HG02571 (cell line): Measurements from ENCODE around the gene FANCD2OS.
"Not testable (repeated sequence)": the region's sequence is repeated elsewhere in the genome, so short reads cannot be mapped to it uniquely, and the experiment has no call there.

Source experiments
- ATAC-seq: cut with Tn5 transposase; IDR thresholded peaks from one replicate; pipeline ENCODE4 v1.9.1; 2021; ENCODE audit warnings: mild to moderate bottlenecking, moderate library complexity; ENCODE audit not compliant: unreplicated experiment

FANCD2OS gene

DNA sequence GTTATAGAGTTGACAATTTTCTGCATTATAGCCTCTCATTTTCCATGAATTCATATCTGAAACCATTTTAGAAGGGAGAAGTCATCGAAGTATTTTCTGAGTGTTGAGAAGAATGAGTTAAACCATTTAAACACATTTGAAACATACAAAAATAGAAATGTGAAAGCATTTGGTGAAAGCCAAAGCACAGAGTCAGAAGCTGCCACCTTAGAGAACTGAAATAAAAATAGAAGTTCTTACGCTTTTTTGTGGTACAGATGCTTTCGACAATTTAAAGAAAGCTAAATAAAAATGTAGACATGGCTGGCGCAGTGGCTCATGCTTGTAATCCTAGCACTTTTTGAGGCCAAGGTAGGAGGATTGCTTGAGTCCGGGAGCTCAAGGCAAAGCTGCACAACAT is 9.0 kb downstream of the FANCD2OS start:
- no peak for ATAC-seq

DNA sequence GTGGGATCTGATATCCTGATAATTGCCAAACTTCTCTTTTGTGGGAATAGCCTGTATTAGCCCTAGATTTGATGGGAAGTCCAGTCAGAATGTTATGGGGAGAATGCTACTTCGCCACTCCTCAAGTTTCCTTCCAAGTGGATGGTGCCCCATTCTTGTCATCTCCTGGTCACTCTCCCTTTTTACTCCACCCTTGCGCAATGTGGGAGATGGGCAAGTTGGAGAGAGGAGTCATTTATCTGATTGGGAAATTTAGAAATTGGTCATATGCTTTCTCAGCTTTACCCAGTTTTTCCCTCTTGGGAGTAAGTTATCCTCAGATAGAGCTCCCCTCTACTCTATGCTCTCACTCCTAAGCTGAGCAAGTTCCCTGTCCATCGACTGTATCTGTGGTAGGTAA is 14.4 kb downstream of the FANCD2OS start:
- no peak for ATAC-seq

- not testable (repeated sequence) for ATAC-seq
These were observed 16.7 kb downstream of the FANCD2OS start for GRCh38 chr3:10091387-10091786.

DNA sequence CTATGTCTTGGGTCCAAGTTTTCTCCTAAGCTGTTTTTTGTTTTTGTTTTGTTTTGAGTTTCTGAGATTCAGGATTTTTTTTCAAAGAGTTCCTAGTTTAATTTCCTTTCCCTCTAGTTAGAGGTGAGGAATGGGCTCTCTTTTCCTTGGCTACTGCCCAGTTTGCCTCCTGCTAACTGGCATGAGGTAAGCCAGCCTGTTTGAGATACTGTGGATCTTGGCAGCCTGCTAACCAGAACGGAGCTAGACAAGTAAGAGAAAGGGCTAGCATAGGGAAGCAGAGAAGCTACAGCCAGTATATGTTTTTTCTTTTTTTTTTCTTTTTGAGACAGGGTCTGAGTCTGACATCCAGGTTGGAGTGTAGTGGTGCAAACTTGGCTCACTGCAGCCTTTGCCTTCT is 17.3 kb downstream of the FANCD2OS start:
- ATAC-seq, result not testable (repeated sequence)

DNA sequence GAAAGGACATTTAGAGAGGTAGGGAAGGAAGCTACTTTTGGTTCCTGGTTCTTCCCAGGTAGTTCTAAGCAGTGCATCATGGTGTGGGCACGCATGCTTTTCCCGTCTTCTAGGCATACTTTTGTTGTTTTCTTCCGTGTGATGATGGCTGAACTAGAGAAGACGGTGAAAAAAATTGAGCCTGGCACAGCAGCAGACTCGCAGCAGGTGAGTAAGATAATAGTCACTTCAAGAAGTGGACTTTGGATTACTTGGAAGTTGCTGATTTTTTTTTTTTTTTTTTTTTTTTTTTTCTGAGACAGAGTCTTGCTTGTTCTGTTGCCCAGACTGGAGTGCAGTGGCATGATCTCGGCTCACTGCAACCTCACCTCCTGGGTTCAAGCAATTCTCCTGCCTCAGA is 17.9 kb downstream of the FANCD2OS start:
- ATAC-seq, result no peak

DNA sequence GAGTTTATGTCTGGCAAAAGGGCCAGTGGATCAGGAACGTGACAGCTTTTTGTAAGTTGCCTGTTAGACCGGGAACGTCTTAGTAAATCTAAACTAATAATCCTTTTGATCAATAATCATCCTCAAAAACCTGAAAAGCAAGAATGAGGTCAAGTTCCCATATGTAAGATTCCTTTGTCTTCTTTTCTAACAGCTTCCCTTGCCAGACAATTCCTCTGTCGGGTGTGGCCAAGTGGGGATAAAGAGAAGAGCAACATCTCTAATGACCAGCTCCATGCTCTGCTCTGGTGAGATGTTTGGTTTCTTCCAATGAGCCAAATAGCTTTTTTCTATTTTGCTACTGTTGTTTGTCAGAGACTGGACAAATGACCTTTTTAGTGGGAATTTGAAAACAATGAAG is 19.8 kb downstream of the FANCD2OS start:
- no peak for ATAC-seq

- ATAC-seq, result no peak
These were observed 22.3 kb downstream of the FANCD2OS start for GRCh38 chr3:10085738-10086137.

- no peak for ATAC-seq
These were observed 26.2 kb downstream of the FANCD2OS start for GRCh38 chr3:10081871-10082270.

- ATAC-seq, result no peak
These were observed 33.4 kb downstream of the FANCD2OS start for GRCh38 chr3:10074666-10075065.

DNA sequence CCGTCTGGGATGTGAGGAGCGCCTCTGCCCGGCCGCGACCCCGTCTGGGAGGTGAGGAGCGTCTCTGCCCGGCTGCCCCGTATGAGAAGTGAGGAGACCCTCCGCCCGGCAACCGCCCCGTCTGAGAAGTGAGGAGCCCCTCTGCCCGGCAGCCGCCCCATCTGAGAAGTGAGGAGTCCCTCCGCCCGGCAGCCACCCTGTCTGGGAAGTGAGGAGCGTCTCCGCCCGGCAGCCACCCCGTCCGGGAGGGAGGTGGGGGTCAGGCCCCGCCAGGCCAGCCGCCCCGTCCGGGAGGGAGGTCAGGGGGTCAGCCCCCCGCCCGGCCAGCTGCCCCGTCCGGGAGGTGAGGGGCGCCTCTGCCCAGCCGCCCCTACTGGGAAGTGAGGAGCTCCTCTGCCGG is 38.0 kb downstream of the FANCD2OS start:
- ATAC-seq, result not testable (repeated sequence)

- ATAC-seq, result no peak
These were observed 53.0 kb downstream of the FANCD2OS start for GRCh38 chr3:10055097-10055496.
